Upper lobe of left lung (tissue), 6 donors: ENCODE results near the gene PHACTR1. TPM values are rescaled to one million over a fixed set of nuclear protein-coding genes. Genes with fewer than 3 reads are reported as not detected.
A peak's percentile ranks its signal among the peaks of the same experiment; 100 is the strongest.

ENCODE experiments used
- ATAC-seq, 2 donors: fragments of 200-7000 bp; cut with Tn5 transposase; one replicate each; pipeline ENCODE4 v1.9.1; 2022; ENCODE audit warnings: mild to moderate bottlenecking in 2 of 2, moderate library complexity in 2 of 2; ENCODE audit not compliant: low FRiP score in 2 of 2
- DNase-seq, 2 donors: peaks; one replicate each; pipeline ENCODE4 v3.0.0-alpha.2; 2019 to 2020
- H3K27ac ChIP-seq, 4 donors: fragments of 200-600 bp; sonication (generic); one replicate each; pipeline ENCODE4 v1.5.1; 2016 to 2019
- H3K27me3 ChIP-seq, 4 donors: fragments of 200-600 bp; sonication (generic); one replicate each; pipeline ENCODE4 v1.5.1; 2017 to 2019
- H3K36me3 ChIP-seq, 4 donors: fragments of 200-600 bp; sonication (generic); one replicate each; pipeline ENCODE4 v1.5.1; 2016 to 2019
- H3K4me1 ChIP-seq, 4 donors: fragments of 200-600 bp; sonication (generic); one replicate each; pipeline ENCODE4 v1.5.1; 2018 to 2019
- H3K4me3 ChIP-seq, 4 donors: fragments of 200-600 bp; sonication (generic); one replicate each; pipeline ENCODE4 v1.5.1; 2017 to 2019; ENCODE audit warnings: mild to moderate bottlenecking in 2 of 4, moderate library complexity in 1 of 4
- H3K9me3 ChIP-seq, 4 donors: fragments of 200-600 bp; sonication (generic); one replicate each; pipeline ENCODE4 v1.5.1; 2018 to 2019
- CTCF ChIP-seq, 6 experiments: fragments of 450-650 bp in 4 of 6; fragments of 200-600 bp in 2 of 6; sonication (generic) in 2 of 6; IDR thresholded peaks; one replicate each; pipeline ENCODE4 v1.5.1; 2016 to 2019; ENCODE audit warnings: antibody characterized with exemption in 6 of 6
- EP300 ChIP-seq, 4 donors: sonication (generic); formaldehyde crosslinking; IDR thresholded peaks; one replicate each; pipeline ENCODE4 v1.5.1; 2017; ENCODE audit warnings: antibody characterized with exemption in 4 of 4, control low read depth in 2 of 4
- POLR2A ChIP-seq, 4 donors: fragments of 450-650 bp; IDR thresholded peaks; one replicate each; pipeline ENCODE4 v1.5.1; 2016 to 2017; ENCODE audit warnings: antibody characterized with exemption in 4 of 4, mild to moderate bottlenecking in 2 of 4
- POLR2AphosphoS5 ChIP-seq, 2 donors: sonication (generic); formaldehyde crosslinking; IDR thresholded peaks; one replicate each; pipeline ENCODE4 v1.5.1; 2017; ENCODE audit warnings: antibody characterized with exemption in 2 of 2
- WGBS, 2 donors: methylation state at CpG; one replicate each; pipeline ENCODE4 v1.1.5; 2017 to 2018; 5-methylcytosine and 5-hydroxymethylcytosine counted together
- total RNA-seq, 6 donors: library from RNA; depleted of rRNA in 4 of 6; stranded (reverse); fragments of >200 nt in 4 of 6; gene quantifications; one replicate each; pipeline versions ENCODE4 v1.1.0 to v1.2.1, GENCODE V29; 2016 to 2021
- donor health status: DM: no; HTN: no; CAD: no; lungs with moderate emphysema.
- donor health status: DM: no; HTN: yes; CAD: no; lungs with severe emphysema.

The PHACTR1 gene
- total RNA-seq, 6 donors from 2014 or later, result 63.2 to 121 (median 90.9) TPM

DNA sequence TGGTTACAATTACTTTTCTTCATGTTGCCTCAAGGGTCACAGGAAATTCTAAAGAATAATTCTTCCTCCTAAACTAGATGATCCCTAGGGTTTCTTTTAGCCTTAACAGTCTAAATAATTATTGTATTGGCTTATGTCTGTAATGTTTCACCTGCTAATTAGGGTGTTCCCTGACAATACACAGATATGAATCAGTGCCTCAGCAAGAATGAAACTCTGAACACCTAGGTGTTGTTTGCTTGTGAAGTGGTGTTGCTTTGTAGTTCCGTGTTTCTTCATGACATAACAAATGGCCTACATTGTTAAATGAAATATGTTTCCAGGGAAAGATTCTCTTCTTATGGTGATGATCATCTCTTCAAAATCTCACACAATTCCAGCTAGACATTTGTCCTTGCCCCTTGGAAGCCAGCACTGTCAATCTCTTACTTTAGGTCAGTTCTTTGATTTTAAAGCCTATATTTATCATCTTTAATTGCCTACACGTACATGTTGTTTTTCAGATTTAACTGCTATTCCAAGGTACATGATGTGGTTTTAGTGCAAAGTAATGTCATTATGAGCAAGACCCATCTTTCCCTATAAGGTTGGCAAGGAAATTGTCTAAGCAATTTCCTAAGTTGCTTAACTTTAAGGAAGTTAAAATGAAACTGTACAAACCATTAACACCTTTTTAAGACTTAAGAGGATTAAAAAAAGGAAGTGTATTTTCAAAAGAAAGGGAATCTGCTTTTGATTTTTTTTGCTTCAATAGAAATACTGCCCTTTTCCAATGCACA is 499.9 kb downstream of the PHACTR1 start:
- WGBS, 2 donors, result 69 to 77% methylated on average over 2 of the region's 2 CpGs
- TF ChIP-seq POLR2A (IDR thresholded peaks at IDR 0.05), result no peak
- TF ChIP-seq EP300 (IDR thresholded peaks at IDR 0.05), result no peak
- no peak for TF ChIP-seq POLR2AphosphoS5 (IDR thresholded peaks at IDR 0.05)
- TF ChIP-seq CTCF (IDR thresholded peaks at IDR 0.05), result no peak
- DNase-seq (no peak), ATAC-seq (no peak)
- H3K36me3 ChIP-seq, result peaks cover 0 to 4% (median 2%) of the 10 kb centered on the region in 4 donors
- H3K27ac ChIP-seq, result peak overlapping the region in 2 of 4 donors; percentile 11 to 62
- H3K9me3 ChIP-seq, result no peaks in the 10 kb centered on the region
- H3K27me3 ChIP-seq, result no peaks in the 10 kb centered on the region
- no peak overlapping the region for H3K4me3 ChIP-seq
- H3K4me1 ChIP-seq, result peaks cover 0 to 6% (median 3%) of the 10 kb centered on the region in 4 donors

GRCh38 chr6:13217206-13217905 is 500.8 kb downstream of the PHACTR1 start:
- no peak for TF ChIP-seq EP300 (IDR thresholded peaks at IDR 0.05)
- no peak for TF ChIP-seq CTCF (IDR thresholded peaks at IDR 0.05)
- no peak for TF ChIP-seq POLR2A (IDR thresholded peaks at IDR 0.05)
- H3K9me3 ChIP-seq, result no peaks in the 10 kb centered on the region
- no peak for ATAC-seq
- peaks cover 0 to 6% (median 3%) of the 10 kb centered on the region in 4 donors for H3K4me1 ChIP-seq
- H3K27ac ChIP-seq, result peak overlapping the region in 2 of 4 donors; percentile 14 to 62
- WGBS, 2 donors, result 61 to 62% methylated on average over 4 of the region's 4 CpGs
- H3K27me3 ChIP-seq, result no peaks in the 10 kb centered on the region
- H3K4me3 ChIP-seq, result no peak overlapping the region
- H3K36me3 ChIP-seq, result peaks cover 0 to 4% (median 2%) of the 10 kb centered on the region in 4 donors
- no peak for DNase-seq

DNA sequence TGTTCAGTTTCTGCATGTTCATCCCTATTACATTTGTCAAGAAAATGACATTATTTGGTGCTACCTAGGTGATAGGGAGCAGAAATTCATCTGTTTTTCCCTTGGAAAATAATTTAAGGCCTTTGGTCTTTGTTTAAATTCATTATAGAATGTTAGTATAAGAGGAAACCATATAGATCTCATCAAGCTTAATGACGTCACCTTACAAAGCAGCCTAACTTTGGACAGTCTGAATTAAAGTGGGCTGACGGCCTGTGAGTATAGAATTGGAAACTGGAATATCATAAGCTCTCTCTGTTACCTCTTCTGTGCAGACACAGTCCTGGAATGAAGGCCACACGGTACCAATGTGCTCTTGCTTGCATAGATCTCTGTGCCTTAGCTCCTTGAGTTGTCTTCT is 503.7 kb downstream of the PHACTR1 start:
- WGBS, 2 donors, result 84 to 88% methylated on average over 3 of the region's 3 CpGs
- H3K27ac ChIP-seq, result no peak overlapping the region
- H3K27me3 ChIP-seq, result no peaks in the 10 kb centered on the region
- TF ChIP-seq POLR2AphosphoS5 (IDR thresholded peaks at IDR 0.05) (no peak), EP300 (IDR thresholded peaks at IDR 0.05) (no peak), CTCF (IDR thresholded peaks at IDR 0.05) (no peak), POLR2A (IDR thresholded peaks at IDR 0.05) (no peak)
- ATAC-seq (no peak), DNase-seq (no peak)
- peaks cover 0 to 4% (median 2%) of the 10 kb centered on the region in 4 donors for H3K36me3 ChIP-seq
- H3K4me3 ChIP-seq, result no peak overlapping the region
- H3K4me1 ChIP-seq, result peaks cover 0 to 6% (median 3%) of the 10 kb centered on the region in 4 donors
- H3K9me3 ChIP-seq, result no peaks in the 10 kb centered on the region

DNA sequence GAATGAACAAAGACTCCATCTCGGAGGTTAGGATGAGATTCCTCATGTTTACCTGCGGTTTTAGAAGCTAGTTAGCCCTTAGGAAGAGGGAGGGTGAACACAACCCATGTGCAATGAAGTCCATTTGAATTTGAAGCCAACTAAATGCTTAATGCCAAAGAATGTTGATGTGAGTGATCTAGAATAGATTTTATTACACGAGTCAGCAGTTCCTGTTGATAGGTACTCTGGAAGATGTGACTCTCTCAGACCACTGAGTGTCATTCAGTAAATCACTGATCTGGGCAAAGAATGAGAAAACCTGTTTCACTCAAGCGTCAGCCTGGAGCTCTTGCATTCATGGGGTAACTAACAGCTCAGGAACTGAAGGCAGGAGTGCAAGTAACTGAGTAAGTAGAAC is 505.5 kb downstream of the PHACTR1 start:
- WGBS, 2 donors, result 81 to 86% methylated on average over 4 of the region's 4 CpGs
- no peak for DNase-seq

More for the DNA sequence above, 505.5 kb downstream of the PHACTR1 start:
- H3K4me3 ChIP-seq, result no peak overlapping the region
- no peaks in the 10 kb centered on the region for H3K9me3 ChIP-seq
- TF ChIP-seq POLR2AphosphoS5 (IDR thresholded peaks at IDR 0.05) (no peak), CTCF (IDR thresholded peaks at IDR 0.05) (no peak), EP300 (IDR thresholded peaks at IDR 0.05) (no peak), POLR2A (IDR thresholded peaks at IDR 0.05) (no peak)
- peaks cover 0 to 4% (median 2%) of the 10 kb centered on the region in 4 donors for H3K36me3 ChIP-seq
- no peak for ATAC-seq
- H3K27me3 ChIP-seq, result no peaks in the 10 kb centered on the region
- peaks cover 0 to 6% (median 2%) of the 10 kb centered on the region in 4 donors for H3K4me1 ChIP-seq
- H3K27ac ChIP-seq, result no peak overlapping the region
